IMR-90 (cell line): ENCODE measurements around the gene ICAM5. TPM values are rescaled to one million over a fixed set of nuclear protein-coding genes. Genes with fewer than 3 reads are reported as not detected.

Experiments used
- ATAC-seq: fragments of 200-7000 bp; cut with Tn5 transposase; 2 replicates; pipeline ENCODE4 v1.9.1; 2020; ENCODE audit warnings: low read depth, mild to moderate bottlenecking, moderate library complexity
- BruUV-seq: library from RNA; stranded (reverse); fragments of 400-500 nt; replicated peaks from 2 replicates; lab custom pipeline; 2021; lab: Mats Ljungman, UMichigan
- CTCF ChIA-PET: fragments of 300-600 bp; formaldehyde crosslinking; extraction: SDS; loops from one replicate; lab custom pipeline; 2021; ENCODE audit warnings: antibody characterized with exemption; lab: Yijun Ruan, JAX
- POLR2A ChIA-PET: fragments of 300-600 bp; sonication (Branson Sonifier 250); formaldehyde crosslinking; loops from one replicate; lab custom pipeline; 2022; ENCODE audit warnings: antibody characterized with exemption; ENCODE audit not compliant: unreplicated experiment; lab: Charles Lee
- DNase-seq: peaks from one replicate; pipeline ENCODE4 v3.0.0; 2013
- H2AFZ ChIP-seq: replicated peaks from 2 replicates; pipeline ENCODE3; 2013; ENCODE audit warnings: low read length, mild to moderate bottlenecking; ENCODE audit not compliant: poor library complexity
- H2AK5ac ChIP-seq: 2 replicates; pipeline ENCODE4 v1.6.1; 2013; ENCODE audit warnings: low read depth, low read length, inconsistent platforms
- H2AK9ac ChIP-seq: replicated peaks from 2 replicates; pipeline ENCODE3; 2013; ENCODE audit warnings: mild to moderate bottlenecking, low read depth, low read length, moderate library complexity; ENCODE audit not compliant: poor library complexity
- H2BK120ac ChIP-seq: 2 replicates; pipeline ENCODE4 v1.6.1; 2013; ENCODE audit warnings: low read depth, low read length, inconsistent platforms
- H2BK15ac ChIP-seq: 3 replicates; pipeline ENCODE4 v1.6.1; 2013; ENCODE audit warnings: low read depth, low read length, inconsistent platforms
- H2BK20ac ChIP-seq: 2 replicates; pipeline ENCODE4 v1.6.1; 2013; ENCODE audit warnings: low read depth, mild to moderate bottlenecking, inconsistent platforms, low read length, moderate library complexity
- H2BK5ac ChIP-seq: 2 replicates; pipeline ENCODE4 v1.6.1; 2013; ENCODE audit warnings: mild to moderate bottlenecking, low read depth, low read length, inconsistent platforms; ENCODE audit not compliant: poor library complexity, severe bottlenecking
- H3K14ac ChIP-seq: replicated peaks from 2 replicates; pipeline ENCODE4 v1.6.1; 2013; ENCODE audit warnings: low read depth, low read length, inconsistent platforms
- H3K18ac ChIP-seq: 2 replicates; pipeline ENCODE4 v1.6.1; 2013; ENCODE audit warnings: low read depth, low read length, control low read depth
- H3K23ac ChIP-seq: 2 replicates; pipeline ENCODE4 v1.6.1; 2013; ENCODE audit warnings: low read depth, low read length, inconsistent platforms
- H3K27ac ChIP-seq: 2 replicates; pipeline ENCODE4 v1.5.1; 2013; ENCODE audit warnings: mild to moderate bottlenecking, control low read depth, low read length; ENCODE audit not compliant: insufficient read depth
- H3K27me3 ChIP-seq: 2 replicates; pipeline ENCODE4 v1.6.1; 2013; ENCODE audit warnings: low read length; ENCODE audit not compliant: control insufficient read depth, insufficient read depth
- H3K36me3 ChIP-seq: 2 replicates; pipeline ENCODE4 v1.6.1; 2013; ENCODE audit warnings: low read length, mixed read lengths; ENCODE audit not compliant: control insufficient read depth, insufficient read depth
- H3K4ac ChIP-seq: 2 replicates; pipeline ENCODE4 v1.6.1; 2013; ENCODE audit warnings: low read depth, low read length, inconsistent platforms
- H3K4me1 ChIP-seq: 2 replicates; pipeline ENCODE4 v1.6.1; 2013; ENCODE audit warnings: low read length, mixed read lengths; ENCODE audit not compliant: control insufficient read depth, insufficient read depth
- H3K4me2 ChIP-seq: 2 replicates; pipeline ENCODE4 v1.6.1; 2013; ENCODE audit warnings: low read depth, mild to moderate bottlenecking, control low read depth, low read length, moderate library complexity
- H3K4me3 ChIP-seq: 2 replicates; pipeline ENCODE4 v1.5.1; 2013; ENCODE audit warnings: low read depth, mild to moderate bottlenecking, control low read depth, low read length, moderate library complexity; ENCODE audit not compliant: insufficient read depth
- H3K56ac ChIP-seq: 2 replicates; pipeline ENCODE4 v1.6.1; 2013; ENCODE audit warnings: low read length, inconsistent platforms; ENCODE audit not compliant: insufficient read depth; ENCODE audit errors: extremely low read depth
- H3K79me1 ChIP-seq, 2 experiments: 2 replicates each; pipeline ENCODE4 v1.6.1; 2013; ENCODE audit warnings: low read length in 2 of 2, inconsistent platforms in 1 of 2, low read depth in 1 of 2
- H3K9ac ChIP-seq: 2 replicates; pipeline ENCODE4 v1.6.1; 2013; ENCODE audit warnings: low read depth, low read length, control low read depth
- H3K9me1 ChIP-seq: 2 replicates; pipeline ENCODE4 v1.6.1; 2013; ENCODE audit warnings: low read length, inconsistent platforms; ENCODE audit not compliant: insufficient read depth
- H3K9me3 ChIP-seq: 2 replicates; pipeline ENCODE4 v1.6.1; 2013; ENCODE audit warnings: low read length; ENCODE audit not compliant: control insufficient read depth, insufficient read depth
- H4K20me1 ChIP-seq: 2 replicates; pipeline ENCODE4 v1.6.1; 2013; ENCODE audit warnings: low read length, inconsistent platforms; ENCODE audit not compliant: insufficient read depth
- H4K5ac ChIP-seq: 2 replicates; pipeline ENCODE4 v1.6.1; 2013; ENCODE audit warnings: mild to moderate bottlenecking, low read depth, low read length, control low read depth
- H4K8ac ChIP-seq, 2 experiments: 2 replicates each; pipeline ENCODE4 v1.6.1; 2013; ENCODE audit warnings: low read depth in 2 of 2, low read length in 2 of 2, control low read depth in 1 of 2, inconsistent platforms in 1 of 2
- H4K91ac ChIP-seq: 2 replicates; pipeline ENCODE4 v1.6.1; 2013; ENCODE audit warnings: low read depth, low read length, inconsistent platforms; ENCODE audit not compliant: insufficient read depth
- BHLHE40 ChIP-seq: fragments of 150-350 bp; IDR thresholded peaks from 2 replicates; pipeline ENCODE4 v1.6.1; 2016; ENCODE audit warnings: mild to moderate bottlenecking, low read depth, low read length
- CEBPB ChIP-seq: IDR thresholded peaks from 2 replicates; pipeline ENCODE4 v1.6.1; 2012; ENCODE audit warnings: low read depth, low read length, improper control_type of control experiment
- CHD1 ChIP-seq: IDR thresholded peaks from 2 replicates; pipeline ENCODE4 v1.6.1; 2012; ENCODE audit warnings: low read depth, low read length, improper control_type of control experiment
- MAZ ChIP-seq: IDR thresholded peaks from 2 replicates; pipeline ENCODE4 v1.6.1; 2012; ENCODE audit warnings: low read depth, mild to moderate bottlenecking, low read length, improper control_type of control experiment, moderate library complexity, borderline replicate concordance
- NFE2L2 ChIP-seq: fragments of 150-350 bp; IDR thresholded peaks from 2 replicates; pipeline ENCODE4 v1.6.1; 2016; ENCODE audit warnings: low read depth, mild to moderate bottlenecking, low read length
- WGBS, 2 experiments: methylation state at CpG; one replicate each; pipeline versions ENCODE4 v1.1.5 to v1.1.7; 2013; ENCODE audit warnings: missing lambda C conversion rate in 2 of 2; ENCODE audit not compliant: insufficient read length in 1 of 2; ENCODE audit errors: extremely low coverage in 2 of 2; 5-methylcytosine and 5-hydroxymethylcytosine counted together
- dilution Hi-C: fragments of 300-500 bp; cut with HindIII; formaldehyde crosslinking; loops from one replicate; pipeline ENCODE4 v1.14.3; 2018; ENCODE audit warnings: low sequenced_read_pairs; ENCODE audit not compliant: unreplicated experiment
- in situ Hi-C: fragments of 300-500 bp; cut with MboI; formaldehyde crosslinking; loops from 3 replicates; pipeline ENCODE4 v1.14.3; 2019; ENCODE audit warnings: low sequenced_read_pairs, inconsistent platforms, mixed read lengths
- intact Hi-C: fragments of 100-400 bp; cut with micrococcal nuclease; formaldehyde crosslinking; loops from 2 replicates; pipeline ENCODE4 v1.10.0; 2022
- polyA plus RNA-seq, 3 experiments: library from polyadenylated mRNA; depleted of rRNA; stranded (reverse); fragments of >200 nt; gene quantifications; 2 replicates each; pipeline ENCODE4 v1.2.3, GENCODE V29; 2012; ENCODE audit warnings: low replicate concordance in 1 of 3
- total RNA-seq: library from RNA; depleted of rRNA; stranded (reverse); fragments of >200 nt; gene quantifications from 2 replicates; pipeline ENCODE4 v1.2.3, GENCODE V29; 2012

Gene ICAM5
- total and polyA plus RNA-seq, 2 of the 4 experiments (the other 2 are of a cell fraction) = 3.0 to 23.9 TPM

DNA sequence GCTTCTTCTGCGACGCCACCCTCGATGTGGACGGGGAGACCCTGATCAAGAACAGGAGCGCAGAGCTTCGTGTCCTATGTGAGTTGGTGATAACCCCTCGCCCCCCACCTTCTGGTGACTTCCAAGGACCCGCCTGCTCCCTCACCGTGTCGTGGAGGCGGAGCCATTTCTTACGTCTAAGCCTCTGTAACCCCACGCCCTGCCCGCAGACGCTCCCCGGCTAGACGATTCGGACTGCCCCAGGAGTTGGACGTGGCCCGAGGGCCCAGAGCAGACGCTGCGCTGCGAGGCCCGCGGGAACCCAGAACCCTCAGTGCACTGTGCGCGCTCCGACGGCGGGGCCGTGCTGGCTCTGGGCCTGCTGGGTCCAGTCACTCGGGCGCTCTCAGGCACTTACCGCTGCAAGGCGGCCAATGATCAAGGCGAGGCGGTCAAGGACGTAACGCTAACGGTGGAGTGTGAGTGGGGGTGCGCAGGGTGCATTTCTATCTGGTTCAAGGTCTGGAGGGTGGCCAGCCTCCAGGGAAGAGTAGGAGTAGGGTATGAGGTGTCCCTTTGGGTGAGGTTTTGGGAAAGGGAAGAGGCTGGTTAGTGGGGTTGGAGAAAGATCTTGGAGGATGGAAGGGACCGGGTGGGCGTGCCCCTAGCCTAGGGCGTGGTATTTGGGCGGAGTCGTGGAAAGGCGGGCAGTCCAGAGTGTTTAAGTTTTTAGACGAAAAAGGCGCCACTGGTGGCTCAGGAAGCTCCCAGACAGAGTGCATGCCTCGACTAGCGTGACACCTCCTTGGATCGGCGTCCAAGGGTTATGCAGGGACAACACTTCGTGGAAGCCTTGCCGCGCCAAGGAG is 3.3 kb downstream of the ICAM5 start (continued):
- no peak for TF ChIP-seq NFE2L2
- TF ChIP-seq CHD1 = no peak

DNA sequence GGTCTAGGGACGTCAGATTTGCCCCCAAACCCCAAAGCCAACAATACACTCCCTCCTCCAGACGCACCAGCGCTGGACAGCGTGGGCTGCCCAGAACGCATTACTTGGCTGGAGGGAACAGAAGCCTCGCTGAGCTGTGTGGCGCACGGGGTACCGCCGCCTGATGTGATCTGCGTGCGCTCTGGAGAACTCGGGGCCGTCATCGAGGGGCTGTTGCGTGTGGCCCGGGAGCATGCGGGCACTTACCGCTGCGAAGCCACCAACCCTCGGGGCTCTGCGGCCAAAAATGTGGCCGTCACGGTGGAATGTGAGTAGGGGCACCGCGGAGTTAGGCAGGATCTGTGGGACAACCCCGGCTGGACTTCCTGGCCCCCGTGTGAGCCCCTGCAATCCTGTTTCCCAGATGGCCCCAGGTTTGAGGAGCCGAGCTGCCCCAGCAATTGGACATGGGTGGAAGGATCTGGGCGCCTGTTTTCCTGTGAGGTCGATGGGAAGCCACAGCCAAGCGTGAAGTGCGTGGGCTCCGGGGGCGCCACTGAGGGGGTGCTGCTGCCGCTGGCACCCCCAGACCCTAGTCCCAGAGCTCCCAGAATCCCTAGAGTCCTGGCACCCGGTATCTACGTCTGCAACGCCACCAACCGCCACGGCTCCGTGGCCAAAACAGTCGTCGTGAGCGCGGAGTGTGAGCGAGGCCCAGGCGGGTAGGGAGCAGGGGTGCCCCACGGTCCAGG is 4.0 kb downstream of the ICAM5 start:
- POLR2A ChIA-PET = no interaction called here
- dilution Hi-C loops = no loop called here

More for the DNA sequence above, 4.0 kb downstream of the ICAM5 start:
- BruUV-seq = no TSS peak
- no peak overlapping the region for H4K8ac ChIP-seq
- H4K20me1 ChIP-seq = peaks cover 6% of the 10 kb centered on the region
- no peak overlapping the region for H2BK20ac ChIP-seq
- no peak overlapping the region for H3K4ac ChIP-seq
- H2BK15ac ChIP-seq = no peak overlapping the region
- no peak overlapping the region for H2BK120ac ChIP-seq
- H4K91ac ChIP-seq = no peak overlapping the region
- no peak overlapping the region for H3K9ac ChIP-seq
- no peak overlapping the region for H2AK5ac ChIP-seq
- H2AFZ ChIP-seq = peak overlapping the region; percentile 11
- peaks cover 0 to 4% of the 10 kb centered on the region in 2 experiments; a peak in 1 of 4 replicates for H3K79me1 ChIP-seq
- no peak overlapping the region for H3K4me3 ChIP-seq
- H3K9me1 ChIP-seq = peaks cover 3% of the 10 kb centered on the region
- in situ Hi-C loops (no loop called here), intact Hi-C loops (no loop called here)
- ATAC-seq = no peak
- H2BK5ac ChIP-seq = no peak overlapping the region
- no peaks in the 10 kb centered on the region; the same call in 1 of the 2 replicates for H3K27me3 ChIP-seq
- no peak overlapping the region for H3K18ac ChIP-seq
- no peak for TF ChIP-seq CEBPB
- TF ChIP-seq MAZ = no peak
- TF ChIP-seq BHLHE40 = no peak
- no peak overlapping the region for H4K5ac ChIP-seq
- no peak overlapping the region for H3K56ac ChIP-seq
- peaks cover 14% of the 10 kb centered on the region for H3K4me1 ChIP-seq
- no peak overlapping the region for H3K14ac ChIP-seq
- no peak overlapping the region for H3K27ac ChIP-seq
- no peak overlapping the region for H3K23ac ChIP-seq
- H3K9me3 ChIP-seq = no peaks in the 10 kb centered on the region
- no peak for DNase-seq
- 83% methylated on average over 25 of the region's 49 CpGs; no CpG with 5 or more reads in 1 of the 2 experiments for WGBS, 2 experiments
- H2AK9ac ChIP-seq = peak overlapping the region; percentile 13
- H3K4me2 ChIP-seq = no peak overlapping the region
- H3K36me3 ChIP-seq = peaks cover 14% of the 10 kb centered on the region; the same call in 1 of the 2 replicates
- CTCF ChIA-PET = no interaction called here
